Lower lobe of right lung (tissue), 2 donors: ENCODE measurements around the gene FRMD4A. TPM values are rescaled to one million over a fixed set of nuclear protein-coding genes. Genes with fewer than 3 reads are reported as not detected.

Source experiments
- ATAC-seq, 2 donors: fragments of 200-7000 bp; cut with Tn5 transposase; one replicate each; pipeline ENCODE4 v1.9.1; 2020 to 2022; ENCODE audit warnings: mild to moderate bottlenecking in 2 of 2, moderate library complexity in 2 of 2
- DNase-seq: peaks from one replicate; pipeline ENCODE4 v3.0.0-alpha.2; 2020
- H3K27ac ChIP-seq: fragments of 200-600 bp; one replicate; pipeline ENCODE4 v1.8.0; 2022
- H3K27me3 ChIP-seq: fragments of 200-600 bp; one replicate; pipeline ENCODE4 v1.8.0; 2022; ENCODE audit warnings: low read depth
- H3K36me3 ChIP-seq: fragments of 200-600 bp; one replicate; pipeline ENCODE4 v1.8.0; 2022; ENCODE audit warnings: mild to moderate bottlenecking
- H3K4me1 ChIP-seq: fragments of 200-600 bp; one replicate; pipeline ENCODE4 v1.8.0; 2022
- H3K4me3 ChIP-seq: fragments of 200-600 bp; one replicate; pipeline ENCODE4 v1.8.0; 2022; ENCODE audit warnings: mild to moderate bottlenecking
- H3K9me3 ChIP-seq: fragments of 200-600 bp; one replicate; pipeline ENCODE4 v1.8.0; 2022
- intact Hi-C: fragments of 100-400 bp; cut with DNase I; formaldehyde crosslinking; loops from one replicate; pipeline ENCODE4 v1.11.0; 2022
- total RNA-seq: library from RNA; stranded (reverse); fragmentation: NEBNext Ultra II Directional; extraction: Animal tissue kit (Norgen Biotek cat#: 25700); gene quantifications from one replicate; pipeline ENCODE4 v1.2.1, GENCODE V29; 2021
- TF ChIP-seq, protein P1 (sequence below): fragments of 200-600 bp; IDR thresholded peaks from one replicate; pipeline ENCODE4 v1.8.0; 2022; ENCODE audit warnings: antibody characterized with exemption, mild to moderate bottlenecking
- donor health status: DM: no; HTN: yes; CAD: no; lungs with severe emphysema.

Gene FRMD4A
- total RNA-seq, 1 donor from 2014 or later, result 64.8 TPM

DNA sequence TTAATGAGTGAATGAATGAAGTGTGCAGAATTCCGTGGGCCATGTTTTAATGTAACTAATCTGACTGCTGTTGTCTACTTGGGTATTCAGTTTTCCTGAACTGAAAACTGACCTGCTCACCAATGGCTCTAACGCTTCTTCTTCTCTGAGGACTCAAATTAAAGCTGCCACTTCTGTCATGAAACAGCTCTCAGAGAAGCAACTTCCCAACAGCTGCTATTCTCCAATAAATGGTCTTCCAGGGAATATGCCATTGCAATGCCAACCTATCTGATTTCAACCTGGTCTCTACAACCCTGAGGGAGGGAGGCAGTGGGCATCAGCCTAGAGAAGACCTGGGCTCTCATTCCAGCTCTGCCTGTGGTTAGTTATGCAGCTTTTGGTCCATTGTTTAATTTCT is 69.4 kb downstream of the FRMD4A start:
- TF ChIP-seq, protein P1, sequence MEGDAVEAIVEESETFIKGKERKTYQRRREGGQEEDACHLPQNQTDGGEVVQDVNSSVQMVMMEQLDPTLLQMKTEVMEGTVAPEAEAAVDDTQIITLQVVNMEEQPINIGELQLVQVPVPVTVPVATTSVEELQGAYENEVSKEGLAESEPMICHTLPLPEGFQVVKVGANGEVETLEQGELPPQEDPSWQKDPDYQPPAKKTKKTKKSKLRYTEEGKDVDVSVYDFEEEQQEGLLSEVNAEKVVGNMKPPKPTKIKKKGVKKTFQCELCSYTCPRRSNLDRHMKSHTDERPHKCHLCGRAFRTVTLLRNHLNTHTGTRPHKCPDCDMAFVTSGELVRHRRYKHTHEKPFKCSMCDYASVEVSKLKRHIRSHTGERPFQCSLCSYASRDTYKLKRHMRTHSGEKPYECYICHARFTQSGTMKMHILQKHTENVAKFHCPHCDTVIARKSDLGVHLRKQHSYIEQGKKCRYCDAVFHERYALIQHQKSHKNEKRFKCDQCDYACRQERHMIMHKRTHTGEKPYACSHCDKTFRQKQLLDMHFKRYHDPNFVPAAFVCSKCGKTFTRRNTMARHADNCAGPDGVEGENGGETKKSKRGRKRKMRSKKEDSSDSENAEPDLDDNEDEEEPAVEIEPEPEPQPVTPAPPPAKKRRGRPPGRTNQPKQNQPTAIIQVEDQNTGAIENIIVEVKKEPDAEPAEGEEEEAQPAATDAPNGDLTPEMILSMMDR, result no peak
- no peak overlapping the region for H3K4me3 ChIP-seq
- no peaks in the 10 kb centered on the region for H3K9me3 ChIP-seq

GRCh38 chr10:14259696-14260566 is 70.8 kb downstream of the FRMD4A start:
- DNase-seq, result no peak
- Histone ChIP-seq H3K27ac (no peak overlapping the region), H3K27me3 (no peaks in the 10 kb centered on the region), H3K36me3 (no peaks in the 10 kb centered on the region), H3K4me3 (no peak overlapping the region), H3K9me3 (no peaks in the 10 kb centered on the region), H3K4me1 (no peaks in the 10 kb centered on the region)
- ATAC-seq, result peak in 1 of 2 donors; percentile 56
- TF ChIP-seq, protein P1, result no peak
- intact Hi-C loops, result no loop called here

More for the DNA sequence above, 69.4 kb downstream of the FRMD4A start:
- DNase-seq (no peak), ATAC-seq (no peak)
- intact Hi-C loops, result no loop called here
- Histone ChIP-seq H3K36me3 (no peaks in the 10 kb centered on the region), H3K4me1 (no peaks in the 10 kb centered on the region), H3K27ac (no peak overlapping the region), H3K27me3 (no peaks in the 10 kb centered on the region)

DNA sequence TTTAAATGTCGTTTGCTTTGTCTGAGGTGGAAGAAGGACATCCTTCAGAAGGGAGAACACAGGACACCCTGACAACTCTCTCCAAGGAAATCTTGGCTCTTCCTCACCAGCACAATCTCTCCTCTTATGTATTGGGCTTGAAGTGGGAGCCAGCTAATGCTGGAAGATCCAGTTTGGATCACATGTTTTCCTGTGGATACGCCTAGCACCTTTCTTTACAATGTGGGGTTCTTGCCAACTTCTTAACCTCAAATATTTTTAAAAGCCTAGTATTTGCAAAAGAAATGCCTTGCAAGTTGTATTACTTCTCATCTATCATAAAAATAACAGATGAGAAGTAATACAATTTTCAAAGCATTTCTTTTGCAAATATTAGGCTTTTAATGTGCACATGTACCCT is 76.4 kb downstream of the FRMD4A start:
- H3K27ac ChIP-seq, result no peak overlapping the region
- ATAC-seq (no peak), DNase-seq (no peak)
- intact Hi-C loops, result no loop called here
- no peaks in the 10 kb centered on the region for H3K4me1 ChIP-seq
- H3K4me3 ChIP-seq, result no peak overlapping the region
- H3K36me3 ChIP-seq, result no peaks in the 10 kb centered on the region
- no peaks in the 10 kb centered on the region for H3K9me3 ChIP-seq
- no peaks in the 10 kb centered on the region for H3K27me3 ChIP-seq
- TF ChIP-seq, protein P1, result no peak

DNA sequence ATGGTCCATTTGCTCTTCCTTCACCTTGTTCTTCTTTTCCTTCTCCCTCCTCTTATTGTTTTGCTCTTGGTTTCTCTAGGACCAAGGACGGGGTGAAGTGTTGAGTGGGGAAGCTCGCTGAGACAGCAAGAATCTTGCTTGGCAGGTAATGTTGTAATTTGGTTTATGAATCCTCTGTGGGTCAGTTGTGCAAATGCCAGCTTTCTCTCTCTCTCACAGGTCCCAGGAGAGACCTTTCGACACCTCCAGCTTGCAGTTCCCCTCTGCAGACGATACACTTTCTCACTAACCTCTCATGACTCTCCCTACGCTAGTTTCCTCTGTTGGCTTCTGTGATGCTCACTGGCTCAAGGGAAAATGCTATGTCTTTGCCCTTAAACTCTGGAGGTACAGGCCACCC is 77.0 kb downstream of the FRMD4A start:
- TF ChIP-seq, protein P1, result no peak
- Histone ChIP-seq H3K9me3 (no peaks in the 10 kb centered on the region), H3K4me1 (no peaks in the 10 kb centered on the region), H3K36me3 (no peaks in the 10 kb centered on the region), H3K4me3 (no peak overlapping the region), H3K27me3 (no peaks in the 10 kb centered on the region), H3K27ac (no peak overlapping the region)
- DNase-seq (no peak), ATAC-seq (no peak)
- intact Hi-C loops, result no loop called here

DNA sequence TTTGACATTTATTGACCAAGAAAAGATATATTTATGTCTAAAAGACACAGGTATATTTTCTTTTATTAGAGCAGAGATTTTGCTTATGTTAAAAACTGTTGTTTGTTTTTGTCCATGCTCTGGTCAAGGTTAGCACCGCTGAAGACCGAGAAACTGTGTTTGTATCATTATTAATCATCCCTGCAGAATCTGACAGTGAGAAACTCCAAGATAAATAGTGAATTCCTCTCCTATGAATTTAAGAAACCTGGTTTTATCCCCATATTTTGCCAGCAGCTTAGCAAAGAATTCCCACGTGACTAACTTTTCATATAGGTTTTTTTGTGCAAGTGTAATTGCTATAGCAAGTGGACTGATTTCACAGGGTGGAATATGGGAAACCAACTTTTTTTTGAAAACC is 77.6 kb downstream of the FRMD4A start:
- Histone ChIP-seq H3K9me3 (no peaks in the 10 kb centered on the region), H3K27ac (no peak overlapping the region), H3K36me3 (no peaks in the 10 kb centered on the region), H3K4me3 (no peak overlapping the region), H3K4me1 (no peaks in the 10 kb centered on the region), H3K27me3 (no peaks in the 10 kb centered on the region)
- intact Hi-C loops, result no loop called here
- DNase-seq (no peak), ATAC-seq (no peak)
- TF ChIP-seq, protein P1, result no peak
